Skeletal muscle tissue (tissue), 4 donors: ENCODE measurements around the gene SEMA7A. TPM values are rescaled to one million over a fixed set of nuclear protein-coding genes. Genes with fewer than 3 reads are reported as not detected.

Experiments
- H3K27ac ChIP-seq: one replicate; pipeline ENCODE4 v1.7.0; 2013; ENCODE audit warnings: mild to moderate bottlenecking, low read depth, low read length, inconsistent platforms
- H3K27me3 ChIP-seq, 3 donors: one replicate each; pipeline ENCODE4 v1.7.0; 2013; ENCODE audit warnings: low read length in 3 of 3; ENCODE audit not compliant: control insufficient read depth in 3 of 3, insufficient read depth in 3 of 3
- H3K36me3 ChIP-seq, 3 donors: one replicate each; pipeline ENCODE4 v1.7.0; 2013; ENCODE audit warnings: low read length in 3 of 3; ENCODE audit not compliant: control insufficient read depth in 3 of 3, insufficient read depth in 3 of 3
- H3K4me1 ChIP-seq, 3 donors: one replicate each; pipeline ENCODE4 v1.7.0; 2013; ENCODE audit warnings: low read length in 3 of 3, mild to moderate bottlenecking in 3 of 3; ENCODE audit not compliant: control insufficient read depth in 3 of 3, insufficient read depth in 3 of 3
- H3K4me3 ChIP-seq, 3 donors: one replicate each; pipeline ENCODE4 v1.7.0; 2013; ENCODE audit warnings: low read length in 3 of 3
- H3K9ac ChIP-seq, 3 donors: one replicate each; pipeline ENCODE4 v1.7.0; 2013; ENCODE audit warnings: low read length in 3 of 3, mild to moderate bottlenecking in 3 of 3, moderate library complexity in 2 of 3, low read depth in 1 of 3
- H3K9me3 ChIP-seq, 3 donors: one replicate each; pipeline ENCODE4 v1.7.0; 2013; ENCODE audit warnings: low read length in 3 of 3; ENCODE audit not compliant: control insufficient read depth in 3 of 3
- total RNA-seq: library from RNA; depleted of rRNA; stranded (reverse); fragments of >200 nt; gene quantifications from one replicate; pipeline ENCODE4 v1.2.3, GENCODE V29; 2014
- donor health status: Osteomylitis.

The SEMA7A gene
- total RNA-seq, 1 donor from 2014 or later = 5.2 TPM

DNA sequence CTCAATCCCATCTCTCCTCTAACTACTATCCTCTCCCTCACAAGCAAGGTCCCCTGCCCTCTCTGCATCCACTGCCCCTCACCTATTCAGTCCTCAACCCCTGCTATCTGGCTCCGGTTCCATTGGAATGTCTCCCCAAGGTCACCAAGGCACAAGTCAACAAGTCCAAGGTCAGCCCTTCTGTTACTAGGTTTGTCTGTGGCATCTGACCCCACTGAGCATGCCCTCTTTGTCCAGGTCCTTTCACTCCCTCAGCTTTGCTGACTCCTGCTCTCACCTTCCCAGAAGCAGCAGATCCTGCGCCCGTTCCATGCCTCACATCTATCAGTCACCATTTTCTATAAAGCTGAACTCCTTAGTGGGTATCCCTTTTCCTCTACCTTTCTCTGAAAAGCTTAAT is 8.3 kb upstream of the SEMA7A start:
- Histone ChIP-seq H3K9me3 (no peaks in the 10 kb centered on the region), H3K27me3 (no peaks in the 10 kb centered on the region), H3K27ac (peak overlapping the region; percentile 63), H3K36me3 (peaks cover 19 to 25% (median 25%) of the 10 kb centered on the region in 3 donors), H3K4me1 (peaks cover 3 to 29% (median 23%) of the 10 kb centered on the region in 3 donors), H3K9ac (peak overlapping the region in 1 of 3 donors; percentile 16), H3K4me3 (no peak overlapping the region)

DNA sequence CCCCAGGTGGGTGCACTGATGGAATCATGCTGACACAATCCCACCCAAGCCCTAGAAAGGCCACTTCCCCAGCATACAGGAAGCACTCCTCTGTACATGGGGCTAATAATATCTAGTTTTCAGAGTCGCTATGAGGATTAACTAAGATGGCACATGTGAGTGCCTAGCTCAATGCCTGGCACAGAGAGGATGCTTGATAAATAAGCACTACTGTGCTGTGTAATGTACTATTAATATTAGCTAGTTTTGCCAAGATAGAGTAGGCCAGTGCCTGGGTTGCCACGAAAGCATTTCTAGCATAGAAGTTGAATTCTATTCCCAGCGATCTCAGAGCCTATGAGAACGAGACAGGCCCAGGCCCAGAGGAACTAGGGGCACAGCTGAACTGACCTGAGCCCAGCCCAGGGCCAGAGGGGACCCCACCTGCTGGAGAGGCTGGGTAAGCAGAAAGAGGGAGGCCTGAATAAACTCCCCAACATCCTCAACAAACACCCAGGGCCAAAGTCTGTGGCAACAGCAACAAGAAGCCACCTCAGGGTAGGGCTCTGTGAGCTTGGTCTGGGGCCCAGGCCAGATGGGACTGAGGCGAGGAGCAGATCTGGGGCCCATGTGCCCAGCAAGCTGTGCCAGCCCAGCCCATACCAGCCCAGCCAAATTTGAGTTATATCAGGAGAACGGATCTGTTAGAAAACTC is 7.6 kb upstream of the SEMA7A start:
- H3K9ac ChIP-seq = peak overlapping the region in 2 of 3 donors; percentile 25 to 50
- no peak overlapping the region for H3K4me3 ChIP-seq
- peaks cover 13 to 20% (median 18%) of the 10 kb centered on the region in 3 donors for H3K36me3 ChIP-seq
- peaks cover 3 to 29% (median 23%) of the 10 kb centered on the region in 3 donors for H3K4me1 ChIP-seq
- H3K27me3 ChIP-seq = no peaks in the 10 kb centered on the region
- peak overlapping the region; percentile 63 for H3K27ac ChIP-seq
- no peaks in the 10 kb centered on the region for H3K9me3 ChIP-seq

DNA sequence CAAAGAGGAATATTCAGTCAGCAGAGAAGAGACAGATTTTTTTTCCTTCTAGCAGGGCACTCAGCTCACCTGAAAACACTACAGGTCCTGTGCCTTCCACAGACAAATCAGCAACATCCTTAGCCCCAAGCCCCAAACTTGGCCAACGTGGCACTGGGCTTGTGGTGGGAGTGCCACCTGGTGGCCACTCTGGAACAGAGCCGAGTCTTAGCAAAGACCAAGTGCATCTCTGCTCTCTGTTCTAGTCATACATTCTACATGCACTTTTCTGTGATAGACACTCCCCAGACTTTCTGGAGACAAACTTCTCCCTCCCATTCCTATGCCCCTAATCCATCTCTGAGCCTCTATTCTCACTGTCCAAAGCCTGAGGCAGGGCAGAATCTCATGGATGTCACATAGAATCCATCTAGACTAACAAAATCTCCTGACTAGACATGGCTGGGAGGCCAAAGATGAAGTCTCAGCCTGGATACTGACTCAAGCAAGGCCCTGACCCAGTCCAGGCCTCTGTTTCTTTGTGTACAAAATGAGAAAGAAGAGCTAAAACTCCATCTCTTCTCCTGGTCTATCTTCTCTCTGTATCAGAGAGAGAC is 5.1 kb upstream of the SEMA7A start:
- Histone ChIP-seq H3K4me1 (peaks cover 3 to 28% (median 28%) of the 10 kb centered on the region in 3 donors), H3K9ac (no peak overlapping the region), H3K27ac (no peak overlapping the region), H3K27me3 (no peaks in the 10 kb centered on the region), H3K36me3 (no peaks in the 10 kb centered on the region), H3K4me3 (no peak overlapping the region), H3K9me3 (no peaks in the 10 kb centered on the region)

DNA sequence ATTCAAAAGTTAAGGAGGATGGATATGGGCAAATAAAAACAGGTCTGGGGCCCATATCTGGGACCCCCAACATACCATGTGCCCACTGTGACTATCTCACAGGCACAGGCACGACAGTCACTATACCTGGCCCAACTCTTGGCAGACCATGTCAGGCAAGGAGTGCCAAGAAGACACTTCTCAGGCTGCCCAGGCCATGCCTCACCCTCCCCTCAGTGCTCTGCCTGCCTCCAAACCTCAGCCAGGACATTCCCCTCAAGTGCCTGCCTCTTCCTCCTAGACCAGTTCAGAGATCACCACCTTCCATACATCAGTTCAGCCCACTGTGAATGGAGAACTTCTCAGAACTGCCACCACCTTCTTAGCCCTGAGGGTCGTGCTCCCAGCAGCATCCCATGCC is 4.4 kb upstream of the SEMA7A start:
- Histone ChIP-seq H3K4me1 (peaks cover 3 to 32% (median 27%) of the 10 kb centered on the region in 3 donors), H3K9ac (no peak overlapping the region), H3K9me3 (no peaks in the 10 kb centered on the region), H3K36me3 (no peaks in the 10 kb centered on the region), H3K27me3 (no peaks in the 10 kb centered on the region), H3K4me3 (no peak overlapping the region), H3K27ac (no peak overlapping the region)

DNA sequence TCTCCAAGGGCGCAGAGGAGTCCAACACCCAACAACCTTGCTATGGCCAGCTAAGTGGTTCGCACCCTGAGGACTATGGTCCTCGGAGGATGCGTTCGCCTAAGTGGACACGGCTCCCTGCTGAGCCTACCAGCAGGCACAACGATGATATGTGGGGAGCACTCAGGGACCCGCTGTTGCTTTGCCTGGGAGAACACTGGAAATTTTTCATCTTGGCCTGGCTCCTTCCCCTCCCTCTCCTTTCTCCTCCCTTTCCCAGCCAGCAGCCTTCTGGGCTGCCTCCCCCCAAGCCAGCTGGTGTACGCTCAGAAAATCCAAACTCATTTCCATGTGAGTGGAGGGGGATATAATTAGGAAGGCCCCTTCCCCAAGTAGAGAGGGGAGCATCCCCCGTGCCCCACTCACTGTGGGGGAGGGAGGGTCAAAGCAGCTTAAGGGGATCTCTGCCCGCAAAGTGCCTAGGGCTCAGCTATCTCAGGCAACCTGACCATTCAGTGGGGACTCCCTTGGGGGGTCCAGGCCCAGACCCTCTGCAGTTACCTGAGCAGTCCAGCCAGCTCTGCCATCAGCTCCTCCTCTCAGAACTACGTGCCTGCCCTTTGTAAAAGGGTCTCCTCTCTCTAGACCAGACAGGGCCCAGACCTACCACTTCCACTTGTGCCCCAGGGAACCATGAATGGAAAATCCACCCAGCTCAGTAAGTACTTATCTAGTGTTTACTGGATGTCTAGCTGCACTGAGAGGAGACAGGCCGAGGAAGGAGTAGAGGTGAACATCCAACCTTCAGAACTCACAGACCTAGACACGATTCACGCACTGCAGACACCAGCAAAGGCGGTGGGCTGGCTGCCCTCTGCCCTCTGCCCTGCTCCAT is 742 bp upstream of the SEMA7A start:
- H3K4me3 ChIP-seq = peak overlapping the region; percentile 63 to 70 (median 65)
- H3K4me1 ChIP-seq = peaks cover 0 to 20% (median 16%) of the 10 kb centered on the region in 3 donors
- H3K27ac ChIP-seq = peak overlapping the region; percentile 44
- no peaks in the 10 kb centered on the region for H3K9me3 ChIP-seq
- no peaks in the 10 kb centered on the region for H3K36me3 ChIP-seq
- peaks cover 11 to 16% (median 14%) of the 10 kb centered on the region in 3 donors for H3K27me3 ChIP-seq
- peak overlapping the region; percentile 45 to 84 (median 68) for H3K9ac ChIP-seq

DNA sequence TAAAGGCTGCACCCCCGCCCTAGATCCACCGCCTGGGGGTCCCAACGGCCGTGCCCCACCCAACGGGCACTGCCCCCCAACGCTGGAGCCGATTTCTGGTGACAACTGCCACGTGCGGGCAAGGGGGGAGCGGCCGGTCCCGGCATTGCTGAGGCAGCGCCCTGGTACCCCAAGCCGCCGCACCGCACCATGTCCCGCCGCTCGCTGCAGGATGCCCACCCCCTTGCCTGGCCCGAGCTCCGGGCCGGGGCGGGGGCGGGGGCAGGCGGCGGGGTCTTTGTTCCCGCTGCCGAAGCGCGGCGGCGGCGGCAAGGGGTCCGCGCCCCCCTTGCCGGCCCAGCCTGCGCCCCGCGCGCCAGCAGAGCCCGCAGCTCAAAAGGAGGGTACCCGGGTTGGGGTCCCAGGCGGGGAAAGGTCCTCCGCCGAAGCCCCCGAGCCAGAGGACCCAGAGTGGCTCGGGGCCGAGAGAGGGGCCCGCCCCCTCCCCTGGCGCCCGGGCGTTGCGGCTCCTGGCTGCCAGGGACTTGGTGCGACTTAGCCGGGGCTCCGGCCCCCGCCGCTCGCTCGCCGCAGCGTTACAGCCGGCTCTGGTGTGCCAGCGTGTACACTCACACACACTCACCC is 678 bp downstream of the SEMA7A start:
- H3K36me3 ChIP-seq = no peaks in the 10 kb centered on the region
- peak overlapping the region; percentile 74 to 83 (median 76) for H3K9ac ChIP-seq
- H3K4me1 ChIP-seq = peaks cover 0 to 20% (median 16%) of the 10 kb centered on the region in 3 donors
- peak overlapping the region; percentile 66 to 84 (median 78) for H3K4me3 ChIP-seq
- no peaks in the 10 kb centered on the region for H3K9me3 ChIP-seq
- H3K27me3 ChIP-seq = peaks cover 12 to 16% (median 14%) of the 10 kb centered on the region in 3 donors
- H3K27ac ChIP-seq = no peak overlapping the region

DNA sequence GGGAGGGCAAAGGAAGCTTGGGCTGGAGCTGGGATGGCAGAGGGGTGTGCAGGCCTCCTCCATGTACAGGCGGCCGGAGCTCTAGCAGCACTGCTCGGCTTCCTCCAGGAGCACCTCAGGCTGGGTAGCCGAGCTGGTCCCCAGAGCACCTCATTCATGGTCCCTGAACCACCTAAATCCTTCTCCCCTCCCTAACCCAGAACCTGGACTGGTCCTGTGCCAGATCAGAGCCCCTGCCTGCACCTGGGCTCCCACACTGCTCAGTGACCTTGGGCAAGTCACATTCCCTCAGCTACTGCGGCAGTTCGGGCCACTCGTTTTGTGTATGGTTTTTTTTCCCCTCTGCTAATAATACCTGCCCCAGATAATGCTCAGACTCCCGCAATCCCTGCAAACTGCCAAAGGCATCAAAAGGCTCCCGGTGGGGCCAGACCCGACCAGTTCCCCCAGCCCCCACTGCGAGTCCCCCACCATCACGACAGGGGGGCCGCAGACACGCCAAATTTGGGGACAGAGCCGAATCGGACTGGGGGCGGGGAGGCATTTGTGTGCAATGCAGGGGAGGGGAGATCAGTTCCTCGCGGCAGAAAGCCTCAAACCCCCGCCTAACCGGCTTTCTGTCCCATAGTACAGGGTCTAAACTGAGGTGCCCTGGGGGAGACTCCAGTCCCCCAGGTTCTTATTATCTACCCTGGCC is 1.3 kb downstream of the SEMA7A start:
- Histone ChIP-seq H3K4me3 (peak overlapping the region; percentile 14 to 49 (median 35)), H3K27ac (no peak overlapping the region), H3K9ac (peak overlapping the region in 1 of 3 donors; percentile 50), H3K27me3 (peaks cover 14 to 18% (median 16%) of the 10 kb centered on the region in 3 donors), H3K9me3 (no peaks in the 10 kb centered on the region), H3K4me1 (peaks cover 0 to 20% (median 18%) of the 10 kb centered on the region in 3 donors), H3K36me3 (no peaks in the 10 kb centered on the region)

DNA sequence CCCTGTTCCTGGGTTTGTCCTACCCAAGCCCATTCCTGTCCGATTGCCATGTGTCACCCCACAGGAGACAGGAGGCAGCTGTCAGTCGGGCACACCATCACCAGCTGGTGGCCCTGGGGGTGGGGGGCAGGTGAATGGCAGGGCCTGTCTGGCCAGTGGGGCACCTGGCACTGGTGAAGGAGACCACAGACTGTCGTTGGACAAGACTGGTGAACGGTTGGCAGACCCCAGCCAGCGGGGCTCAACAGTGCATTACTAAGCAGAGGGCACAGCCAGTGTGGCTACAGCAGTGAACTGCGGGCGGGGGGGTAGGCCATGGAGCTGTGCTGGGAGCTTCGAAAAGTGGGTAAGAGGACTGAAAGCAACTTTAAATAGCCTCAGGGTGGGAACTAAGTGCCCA is 2.1 kb downstream of the SEMA7A start:
- H3K27me3 ChIP-seq = peaks cover 14 to 18% (median 16%) of the 10 kb centered on the region in 3 donors
- H3K4me1 ChIP-seq = peaks cover 0 to 20% (median 18%) of the 10 kb centered on the region in 3 donors
- H3K4me3 ChIP-seq = no peak overlapping the region
- H3K9ac ChIP-seq = peak overlapping the region in 1 of 3 donors; percentile 33
- no peaks in the 10 kb centered on the region for H3K9me3 ChIP-seq
- no peaks in the 10 kb centered on the region for H3K36me3 ChIP-seq
- H3K27ac ChIP-seq = no peak overlapping the region

DNA sequence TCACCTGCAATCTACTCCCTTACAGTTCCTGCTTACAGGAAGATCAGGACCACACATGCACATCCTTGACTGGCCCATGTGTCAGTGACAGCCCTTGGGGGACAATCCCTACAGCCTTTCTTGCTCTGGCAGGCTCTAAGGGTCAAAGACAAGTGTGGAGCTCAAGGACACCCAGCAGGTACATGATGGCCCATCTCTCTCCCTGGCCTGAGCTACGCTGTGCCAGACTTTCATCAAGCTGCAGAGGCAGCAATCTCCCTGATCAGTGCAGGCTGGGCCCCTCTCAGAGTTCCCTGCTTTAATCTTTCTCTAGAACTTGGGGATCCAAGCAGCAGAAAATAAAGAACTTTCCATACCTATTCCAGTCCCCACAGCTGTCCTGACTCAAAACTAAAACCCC is 2.6 kb downstream of the SEMA7A start:
- H3K4me3 ChIP-seq = no peak overlapping the region
- no peaks in the 10 kb centered on the region for H3K9me3 ChIP-seq
- H3K4me1 ChIP-seq = peaks cover 0 to 20% (median 18%) of the 10 kb centered on the region in 3 donors
- H3K36me3 ChIP-seq = no peaks in the 10 kb centered on the region
- H3K27ac ChIP-seq = no peak overlapping the region
- peaks cover 14 to 18% (median 16%) of the 10 kb centered on the region in 3 donors for H3K27me3 ChIP-seq
- H3K9ac ChIP-seq = peak overlapping the region in 1 of 3 donors; percentile 33
